Measurements from ENCODE around the gene BEX3. TPM values are rescaled to one million over a fixed set of nuclear protein-coding genes. Genes with fewer than 3 reads are reported as not detected.

BEX3 gene
- total RNA-seq, 3 donors from 2014 or later, result 21.5 to 74.1 (median 35.6) TPM

DNA sequence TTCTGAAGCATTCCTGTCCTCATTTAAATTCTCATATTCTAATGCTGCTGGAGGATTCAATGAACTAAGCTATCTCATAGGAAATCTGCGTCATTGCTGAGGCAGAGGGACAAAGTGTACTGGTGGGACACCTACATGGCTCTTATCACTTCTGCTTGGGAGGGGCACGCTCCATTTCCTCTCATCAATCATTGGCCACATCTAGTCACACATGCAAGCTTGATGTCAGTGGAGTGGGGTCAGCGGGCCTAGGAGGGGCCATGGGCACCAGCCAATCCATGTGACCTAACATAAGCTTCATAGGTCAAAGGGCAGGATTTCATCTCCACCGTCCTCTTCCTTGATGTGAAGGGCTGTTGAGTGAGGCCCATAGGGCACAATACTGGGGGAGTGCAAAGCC is 21.4 kb downstream of the BEX3 start:
- no peak for ATAC-seq
- no peaks in the 10 kb centered on the region for H3K9me3 ChIP-seq
- H3K4me3 ChIP-seq, result no peak overlapping the region
- DNase-seq, result no peak
- TF ChIP-seq, protein P1, sequence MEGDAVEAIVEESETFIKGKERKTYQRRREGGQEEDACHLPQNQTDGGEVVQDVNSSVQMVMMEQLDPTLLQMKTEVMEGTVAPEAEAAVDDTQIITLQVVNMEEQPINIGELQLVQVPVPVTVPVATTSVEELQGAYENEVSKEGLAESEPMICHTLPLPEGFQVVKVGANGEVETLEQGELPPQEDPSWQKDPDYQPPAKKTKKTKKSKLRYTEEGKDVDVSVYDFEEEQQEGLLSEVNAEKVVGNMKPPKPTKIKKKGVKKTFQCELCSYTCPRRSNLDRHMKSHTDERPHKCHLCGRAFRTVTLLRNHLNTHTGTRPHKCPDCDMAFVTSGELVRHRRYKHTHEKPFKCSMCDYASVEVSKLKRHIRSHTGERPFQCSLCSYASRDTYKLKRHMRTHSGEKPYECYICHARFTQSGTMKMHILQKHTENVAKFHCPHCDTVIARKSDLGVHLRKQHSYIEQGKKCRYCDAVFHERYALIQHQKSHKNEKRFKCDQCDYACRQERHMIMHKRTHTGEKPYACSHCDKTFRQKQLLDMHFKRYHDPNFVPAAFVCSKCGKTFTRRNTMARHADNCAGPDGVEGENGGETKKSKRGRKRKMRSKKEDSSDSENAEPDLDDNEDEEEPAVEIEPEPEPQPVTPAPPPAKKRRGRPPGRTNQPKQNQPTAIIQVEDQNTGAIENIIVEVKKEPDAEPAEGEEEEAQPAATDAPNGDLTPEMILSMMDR (IDR thresholded peaks at IDR 0.05), result no peak
- no peaks in the 10 kb centered on the region for H3K36me3 ChIP-seq (ENCODE audit: low read depth)
- intact Hi-C loops (cut with DNase I, micrococcal nuclease), result no loop called here
- no peaks in the 10 kb centered on the region for H3K4me1 ChIP-seq (ENCODE audit: low read depth)

DNA sequence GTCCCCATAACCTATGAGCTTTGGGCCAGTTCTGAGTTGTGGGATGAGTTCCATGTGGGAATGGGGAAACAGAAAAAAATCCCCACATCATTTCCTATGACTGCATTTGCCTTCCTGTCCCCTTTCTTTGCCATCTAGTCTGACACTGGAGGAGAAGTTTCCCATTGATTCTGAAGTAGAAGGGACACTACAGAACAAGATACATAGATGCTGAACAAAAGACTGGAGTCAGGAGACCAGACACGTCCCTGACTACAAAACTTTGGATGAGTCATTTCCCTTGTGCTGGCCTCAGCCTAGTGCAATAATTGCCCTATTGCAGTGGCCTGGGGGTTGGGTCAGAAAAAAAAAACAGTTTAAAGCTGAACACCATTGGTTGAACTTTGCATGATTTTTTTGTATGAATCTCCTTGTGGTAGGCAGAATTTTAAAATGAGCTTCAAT is 22.1 kb downstream of the BEX3 start:
- ATAC-seq (peak; percentile 20), DNase-seq (no peak)
- intact Hi-C loops (cut with DNase I, micrococcal nuclease), result no loop called here
- Histone ChIP-seq H3K4me1 (ENCODE audit: low read depth) (no peaks in the 10 kb centered on the region), H3K4me3 (no peak overlapping the region), H3K9me3 (no peaks in the 10 kb centered on the region), H3K36me3 (ENCODE audit: low read depth) (no peaks in the 10 kb centered on the region)
- TF ChIP-seq, protein P1 (IDR thresholded peaks at IDR 0.05), result no peak

DNA sequence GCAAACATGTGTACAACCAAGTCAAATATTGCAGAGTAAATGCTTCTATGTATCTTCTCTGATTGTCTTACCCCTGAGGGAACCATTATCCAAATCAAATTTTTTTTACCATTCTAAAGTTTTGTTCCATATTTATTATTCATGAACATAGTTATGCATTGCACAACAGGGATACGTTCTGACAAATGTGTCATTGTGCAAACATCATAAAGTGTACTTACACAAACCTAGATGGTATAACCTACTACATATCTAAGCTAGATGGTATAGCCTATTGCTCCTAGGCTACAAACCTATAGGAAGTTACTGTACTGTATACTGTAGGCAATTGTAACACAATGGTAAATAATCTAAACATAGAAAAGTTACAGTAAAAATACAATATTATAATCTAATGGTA is 23.4 kb downstream of the BEX3 start:
- Histone ChIP-seq H3K9me3 (no peaks in the 10 kb centered on the region), H3K4me1 (ENCODE audit: low read depth) (no peaks in the 10 kb centered on the region), H3K36me3 (ENCODE audit: low read depth) (no peaks in the 10 kb centered on the region), H3K4me3 (no peak overlapping the region)
- ATAC-seq (peak; percentile 31), DNase-seq (no peak)
- intact Hi-C loops (cut with DNase I, micrococcal nuclease), result no loop called here
- TF ChIP-seq, protein P1 (IDR thresholded peaks at IDR 0.05), result no peak

DNA sequence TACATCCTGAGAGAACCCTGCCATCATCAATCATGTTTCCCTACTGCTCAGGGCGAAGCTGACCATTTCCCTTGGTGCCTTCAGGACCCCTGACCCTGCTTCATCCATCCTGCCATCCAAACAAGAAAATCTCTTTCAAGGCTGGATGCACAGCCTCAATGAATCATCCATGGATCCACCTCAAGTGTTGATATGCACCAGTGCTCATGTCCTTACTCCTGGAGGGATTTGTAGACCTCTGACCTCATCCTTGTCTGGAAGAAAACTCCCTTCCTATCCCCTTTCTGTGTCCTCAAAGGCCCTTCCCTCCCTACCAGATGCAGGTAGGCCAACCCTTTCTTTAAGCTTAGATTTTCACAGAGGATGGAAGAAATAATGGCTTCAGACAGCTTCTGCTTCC is 24.6 kb downstream of the BEX3 start:
- ATAC-seq (no peak), DNase-seq (no peak)
- TF ChIP-seq, protein P1 (IDR thresholded peaks at IDR 0.05), result no peak
- H3K4me3 ChIP-seq, result no peak overlapping the region
- H3K4me1 ChIP-seq (ENCODE audit: low read depth), result no peaks in the 10 kb centered on the region
- intact Hi-C loops (cut with DNase I, micrococcal nuclease), result no loop called here
- no peaks in the 10 kb centered on the region for H3K9me3 ChIP-seq
- H3K36me3 ChIP-seq (ENCODE audit: low read depth), result no peaks in the 10 kb centered on the region

DNA sequence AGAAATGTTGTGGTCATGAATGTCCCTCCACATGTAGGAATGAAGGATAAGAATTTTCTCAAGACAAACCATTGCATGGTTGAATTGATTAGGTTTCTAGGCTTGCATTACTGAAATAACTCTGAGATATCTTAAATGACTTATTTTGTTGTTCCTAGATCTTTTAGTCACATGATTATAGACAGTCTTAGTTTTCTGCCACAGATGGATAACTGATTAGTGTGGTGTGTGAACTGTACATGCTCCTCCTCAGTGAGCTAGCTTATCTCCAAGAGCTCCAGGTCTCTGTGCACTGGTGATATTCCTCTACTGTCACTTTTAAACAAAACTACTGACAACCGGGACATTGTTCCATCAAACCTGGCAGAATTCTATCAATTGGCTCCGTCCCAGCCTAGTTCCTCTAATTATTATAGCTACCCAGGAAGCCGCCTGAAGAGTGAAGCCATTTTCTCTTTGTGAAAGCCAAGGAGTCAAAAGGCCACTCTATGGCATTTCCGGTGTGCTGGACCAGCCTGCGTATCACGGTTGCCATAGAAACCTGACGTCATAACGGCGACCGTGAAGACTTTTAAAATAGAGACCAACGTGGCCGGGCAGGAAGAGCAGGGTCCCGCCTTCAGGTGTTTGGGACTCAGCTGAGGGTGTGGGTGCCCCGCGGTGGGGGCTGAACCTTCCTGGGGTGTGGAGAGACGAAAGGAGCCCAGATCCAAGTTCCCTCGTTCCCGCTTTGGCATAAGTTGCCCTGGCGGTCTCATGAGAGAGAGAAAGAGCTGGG is 28.1 kb downstream of the BEX3 start:
- H3K4me3 ChIP-seq, result no peak overlapping the region
- peak; percentile 88 for ATAC-seq

More for the DNA sequence above, 28.1 kb downstream of the BEX3 start:
- Histone ChIP-seq H3K36me3 (ENCODE audit: low read depth) (no peaks in the 10 kb centered on the region), H3K4me1 (ENCODE audit: low read depth) (no peaks in the 10 kb centered on the region), H3K9me3 (no peaks in the 10 kb centered on the region)
- DNase-seq, result peak in 2 of 3 donors; percentile 38 to 68
- TF ChIP-seq, protein P1 (IDR thresholded peaks at IDR 0.05), result no peak
- intact Hi-C loops (cut with DNase I, micrococcal nuclease), result no loop called here
